Endothelial cell of umbilical vein (primary cell): ENCODE data around the gene RPRD1A. TPM values are rescaled to one million over a fixed set of nuclear protein-coding genes. Genes with fewer than 3 reads are reported as not detected.

Experiments used
- BruUV-seq: library from RNA; stranded (reverse); fragments of 400-500 nt; replicated peaks from 2 replicates; lab custom pipeline; 2021; lab: Mats Ljungman, UMichigan
- CTCF ChIA-PET: fragments of 300-600, 350-600 bp; sonication (Branson Sonifier 250); formaldehyde crosslinking; loops from one replicate; lab custom pipeline; 2021; ENCODE audit warnings: antibody characterized with exemption, inconsistent platforms; lab: Charles Lee
- POLR2A ChIA-PET: fragments of 300-600, 350-600 bp; sonication (Branson Sonifier 250); formaldehyde crosslinking; loops from one replicate; lab custom pipeline; 2021; ENCODE audit warnings: antibody characterized with exemption, inconsistent platforms; lab: Charles Lee
- DNase-seq: peaks from one replicate; pipeline ENCODE4 v3.0.0-alpha.2; 2011; ENCODE audit warnings: low read depth, low spot score
- FAIRE-seq: peaks from 2 replicates; lab custom pipeline; 2011; peaks lifted over from hg19 to GRCh38; lab: Jason Lieb, UNC
- H2AFZ ChIP-seq: 2 replicates; pipeline ENCODE4 v1.6.0; 2012; ENCODE audit warnings: low read depth, low read length, control low read depth, inconsistent platforms
- H3K27ac ChIP-seq: 2 replicates; pipeline ENCODE4 v1.5.1; 2011; ENCODE audit warnings: low read depth, mild to moderate bottlenecking, control low read depth, low read length, moderate library complexity; ENCODE audit not compliant: insufficient read depth
- H3K27me3 ChIP-seq, 2 experiments: 2 replicates each; pipeline versions ENCODE4 v1.6.0 to v1.6.1; 2011; ENCODE audit warnings: low read length in 2 of 2, mixed read lengths in 1 of 2; ENCODE audit not compliant: control insufficient read depth in 2 of 2, insufficient read depth in 2 of 2
- H3K36me3 ChIP-seq, 2 experiments: 2 replicates in 1 of 2; 3 replicates in 1 of 2; pipeline ENCODE4 v1.5.1; 2011; ENCODE audit warnings: low read length in 2 of 2, mild to moderate bottlenecking in 1 of 2, moderate library complexity in 1 of 2; ENCODE audit not compliant: control insufficient read depth in 2 of 2, insufficient read depth in 2 of 2; ENCODE audit errors: extremely low read depth in 1 of 2
- H3K4me1 ChIP-seq: 3 replicates; pipeline ENCODE4 v1.5.1; 2011; ENCODE audit warnings: mild to moderate bottlenecking, low read length; ENCODE audit not compliant: control insufficient read depth, insufficient read depth; ENCODE audit errors: extremely low read depth
- H3K4me2 ChIP-seq: 2 replicates; pipeline ENCODE4 v1.6.1; 2011; ENCODE audit warnings: low read length, control low read depth, mixed read lengths; ENCODE audit not compliant: insufficient read depth
- H3K4me3 ChIP-seq, 3 experiments: fragments of 200-600 bp in 1 of 3; sonication (generic), shearing (Covaris generic) in 1 of 3; replicated peaks in 1 of 3; 2 replicates each; pipeline ENCODE4 v1.5.1; 2011 to 2016; ENCODE audit warnings: control low read depth in 3 of 3, low read length in 3 of 3, mild to moderate bottlenecking in 2 of 3, inconsistent platforms in 1 of 3, low read depth in 1 of 3, moderate library complexity in 1 of 3; ENCODE audit not compliant: insufficient read depth in 1 of 3
- H3K79me2 ChIP-seq: 2 replicates; pipeline ENCODE4 v1.6.0; 2012; ENCODE audit warnings: low read length, inconsistent platforms; ENCODE audit not compliant: control insufficient read depth, insufficient read depth
- H3K9ac ChIP-seq: replicated peaks from 2 replicates; pipeline ENCODE3; 2011; ENCODE audit warnings: low read length, control low read depth; ENCODE audit not compliant: insufficient read depth; ENCODE audit errors: extremely low read depth
- H3K9me1 ChIP-seq: replicated peaks from 3 replicates; pipeline ENCODE4 v1.6.0; 2011; ENCODE audit warnings: mild to moderate bottlenecking, low read length; ENCODE audit not compliant: control insufficient read depth, insufficient read depth; ENCODE audit errors: extremely low read depth
- H3K9me3 ChIP-seq: replicated peaks from 2 replicates; pipeline ENCODE4 v1.5.1; 2012; ENCODE audit warnings: low read length, inconsistent platforms; ENCODE audit not compliant: control insufficient read depth, insufficient read depth
- H4K20me1 ChIP-seq: replicated peaks from 2 replicates; pipeline ENCODE3; 2011; ENCODE audit warnings: mild to moderate bottlenecking, low read length; ENCODE audit not compliant: control insufficient read depth, insufficient read depth; ENCODE audit errors: extremely low read depth
- EZH2 ChIP-seq: IDR thresholded peaks from 2 replicates; pipeline ENCODE4 v1.6.1; 2012; ENCODE audit warnings: borderline replicate concordance, low read depth, mild to moderate bottlenecking, moderate library complexity, low read length, inconsistent platforms; ENCODE audit not compliant: severe bottlenecking
- FOS ChIP-seq: IDR thresholded peaks from 2 replicates; pipeline ENCODE4 v1.6.1; 2011; ENCODE audit warnings: mild to moderate bottlenecking, low read length, moderate library complexity, borderline replicate concordance; ENCODE audit not compliant: insufficient read depth
- GATA2 ChIP-seq: IDR thresholded peaks from 2 replicates; pipeline ENCODE4 v1.7.0; 2011; ENCODE audit warnings: low read depth, mild to moderate bottlenecking, moderate library complexity, mixed read lengths, low read length; ENCODE audit not compliant: insufficient read length, insufficient read depth
- JUN ChIP-seq: IDR thresholded peaks from 2 replicates; pipeline ENCODE4 v1.6.1; 2011; ENCODE audit warnings: borderline replicate concordance, low read depth; ENCODE audit not compliant: insufficient read length, insufficient read depth
- MYC ChIP-seq: IDR thresholded peaks from one replicate; pipeline ENCODE4 v1.6.1; 2011; ENCODE audit warnings: mild to moderate bottlenecking, low read depth, low read length
- POLR2A ChIP-seq: IDR thresholded peaks from 2 replicates; pipeline ENCODE4 v1.6.1; 2012; ENCODE audit warnings: low read depth, mild to moderate bottlenecking, control low read depth, low read length
- POLR2AphosphoS5 ChIP-seq: IDR thresholded peaks from 2 replicates; pipeline ENCODE4 v1.6.1; 2012; ENCODE audit warnings: low read depth, mild to moderate bottlenecking, control low read depth, low read length, moderate library complexity; ENCODE audit not compliant: insufficient read depth
- dilution Hi-C: fragments of 300-500 bp; cut with MboI; formaldehyde crosslinking; loops from one replicate; pipeline ENCODE4 v1.15.0; 2019; ENCODE audit warnings: low sequenced_read_pairs; ENCODE audit not compliant: extremely low pct_ligation_motif_present
- intact Hi-C: fragments of 100-400 bp; cut with micrococcal nuclease; formaldehyde crosslinking; loops from one replicate; pipeline ENCODE4 v1.10.0; 2022
- polyA plus RNA-seq, 4 experiments: library from polyadenylated mRNA; depleted of rRNA in 3 of 4; stranded (reverse) in 3 of 4; unstranded in 1 of 4; fragments of >200 nt; gene quantifications; 2 replicates each; pipeline versions ENCODE4 v1.2.1 to v1.2.3, GENCODE V29; 2011 to 2012; ENCODE audit warnings: missing spikeins in 1 of 4
- total RNA-seq: library from RNA; stranded (reverse); gene quantifications from 2 replicates; pipeline ENCODE4 v1.2.3, GENCODE V29; 2021
- TF ChIP-seq, protein P1 (sequence below), 2 donors: IDR thresholded peaks; 1 replicate in 1 of 2; 2 replicates in 1 of 2; pipeline ENCODE4 v1.5.1; 2011; ENCODE audit warnings: low read length in 2 of 2, mild to moderate bottlenecking in 2 of 2, moderate library complexity in 2 of 2, control low read depth in 1 of 2, inconsistent platforms in 1 of 2, low read depth in 1 of 2; ENCODE audit not compliant: insufficient read depth in 1 of 2; ENCODE audit errors: extremely low read depth in 1 of 2
- TF ChIP-seq, protein P2 (sequence below): IDR thresholded peaks from 2 replicates; pipeline ENCODE4 v1.6.1; 2011; ENCODE audit not compliant: insufficient read depth, insufficient read length

The RPRD1A gene
- total and polyA plus RNA-seq, 2 donors (not counting 3 experiments of a cell fraction or from before 2014, with no cell fraction given): 13.5 to 50.7 TPM

DNA sequence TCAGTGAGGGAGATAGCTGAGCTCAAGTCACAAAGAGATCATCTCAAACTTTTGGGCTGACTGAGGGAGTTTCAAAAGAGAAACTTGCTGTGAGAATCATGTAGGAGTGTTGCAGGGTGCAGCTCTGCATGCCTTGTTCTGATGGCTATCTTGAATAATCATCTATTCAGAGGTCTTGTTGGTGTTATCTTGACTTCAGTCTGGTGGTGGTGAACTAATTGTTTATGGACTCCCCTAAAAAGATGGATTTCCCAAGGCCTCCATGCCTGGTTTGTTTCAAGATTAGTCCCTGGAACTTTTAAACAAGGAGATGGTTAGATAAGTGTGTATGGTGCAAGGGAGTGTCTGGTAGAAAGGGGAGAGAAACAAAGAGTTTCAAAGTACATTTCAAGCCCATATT is 32.0 kb upstream of the RPRD1A start:
- no TSS peak for BruUV-seq
- CTCF ChIA-PET: interaction anchor here (0.6 to 7.1 kb wide), 3 partner anchors 81 to 183 kb away, joined by 3 to 386 read pairs (median 4); no protein-coding TSS in a partner anchor
- no peaks in the 10 kb centered on the region for H3K79me2 ChIP-seq

More for the DNA sequence above, 32.0 kb upstream of the RPRD1A start:
- Histone ChIP-seq H3K27me3 (peaks cover 14 to 20% of the 10 kb centered on the region in 2 experiments), H3K4me3 (no peak overlapping the region), H3K9me1 (no peaks in the 10 kb centered on the region), H3K9ac (no peak overlapping the region), H3K4me1 (no peaks in the 10 kb centered on the region), H3K9me3 (no peaks in the 10 kb centered on the region), H3K4me2 (no peak overlapping the region), H3K36me3 (no peaks in the 10 kb centered on the region), H4K20me1 (no peaks in the 10 kb centered on the region), H3K27ac (no peak overlapping the region), H2AFZ (no peak overlapping the region)
- POLR2A ChIA-PET: no interaction called here
- dilution Hi-C loops: no loop called here
- TF ChIP-seq, protein P1, sequence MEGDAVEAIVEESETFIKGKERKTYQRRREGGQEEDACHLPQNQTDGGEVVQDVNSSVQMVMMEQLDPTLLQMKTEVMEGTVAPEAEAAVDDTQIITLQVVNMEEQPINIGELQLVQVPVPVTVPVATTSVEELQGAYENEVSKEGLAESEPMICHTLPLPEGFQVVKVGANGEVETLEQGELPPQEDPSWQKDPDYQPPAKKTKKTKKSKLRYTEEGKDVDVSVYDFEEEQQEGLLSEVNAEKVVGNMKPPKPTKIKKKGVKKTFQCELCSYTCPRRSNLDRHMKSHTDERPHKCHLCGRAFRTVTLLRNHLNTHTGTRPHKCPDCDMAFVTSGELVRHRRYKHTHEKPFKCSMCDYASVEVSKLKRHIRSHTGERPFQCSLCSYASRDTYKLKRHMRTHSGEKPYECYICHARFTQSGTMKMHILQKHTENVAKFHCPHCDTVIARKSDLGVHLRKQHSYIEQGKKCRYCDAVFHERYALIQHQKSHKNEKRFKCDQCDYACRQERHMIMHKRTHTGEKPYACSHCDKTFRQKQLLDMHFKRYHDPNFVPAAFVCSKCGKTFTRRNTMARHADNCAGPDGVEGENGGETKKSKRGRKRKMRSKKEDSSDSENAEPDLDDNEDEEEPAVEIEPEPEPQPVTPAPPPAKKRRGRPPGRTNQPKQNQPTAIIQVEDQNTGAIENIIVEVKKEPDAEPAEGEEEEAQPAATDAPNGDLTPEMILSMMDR (IDR thresholded peaks at IDR 0.05; ENCODE audit: extremely low read depth in 1 of 2, insufficient read depth in 1 of 2, low read depth in 1 of 2, low read length in 2 of 2): no peak
- TF ChIP-seq POLR2A (no peak), EZH2 (no peak), FOS (no peak), POLR2AphosphoS5 (no peak), GATA2 (no peak), MYC (no peak), JUN (no peak)
- TF ChIP-seq, protein P2, sequence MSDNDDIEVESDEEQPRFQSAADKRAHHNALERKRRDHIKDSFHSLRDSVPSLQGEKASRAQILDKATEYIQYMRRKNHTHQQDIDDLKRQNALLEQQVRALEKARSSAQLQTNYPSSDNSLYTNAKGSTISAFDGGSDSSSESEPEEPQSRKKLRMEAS: no peak
- intact Hi-C loops: loop anchor here (5.0 to 10.0 kb wide), 2 partner anchors 708 to 715 kb away; no protein-coding TSS in a partner anchor
- FAIRE-seq: no peak
- DNase-seq: no peak
